Measurements from ENCODE around the gene MBD3L4. TPM values are rescaled to one million over a fixed set of nuclear protein-coding genes. Genes with fewer than 3 reads are reported as not detected.

Gene MBD3L4
- total and polyA plus RNA-seq, 4 donors, result not detected

DNA sequence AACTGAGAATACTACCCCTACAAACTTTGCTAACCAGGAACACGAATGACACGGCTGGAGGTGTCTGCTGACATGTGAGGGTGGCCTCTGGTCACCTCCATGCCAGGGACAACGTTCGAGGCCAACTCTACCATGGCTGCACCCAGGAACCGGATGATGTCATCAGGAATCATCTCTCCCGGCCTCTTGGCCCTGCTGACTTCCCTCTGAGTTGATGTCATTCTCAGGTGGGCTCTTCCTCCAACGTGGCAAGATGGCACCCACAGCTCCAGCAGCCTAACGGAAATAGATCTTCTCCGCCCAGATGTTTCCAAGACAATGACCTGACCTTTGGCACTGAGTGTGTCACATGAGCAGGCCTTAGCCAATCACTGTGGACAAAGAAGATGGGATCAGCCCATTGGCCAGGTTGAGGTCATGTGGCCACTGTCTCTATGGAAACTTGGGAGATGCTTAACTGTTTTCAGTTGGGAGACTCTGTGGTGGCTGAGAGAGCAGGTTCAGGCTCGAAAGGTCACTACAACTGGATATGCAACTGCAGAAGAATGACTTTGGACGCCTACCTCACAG is 33.8 kb downstream of the MBD3L4 start:
- TF ChIP-seq, protein P1, sequence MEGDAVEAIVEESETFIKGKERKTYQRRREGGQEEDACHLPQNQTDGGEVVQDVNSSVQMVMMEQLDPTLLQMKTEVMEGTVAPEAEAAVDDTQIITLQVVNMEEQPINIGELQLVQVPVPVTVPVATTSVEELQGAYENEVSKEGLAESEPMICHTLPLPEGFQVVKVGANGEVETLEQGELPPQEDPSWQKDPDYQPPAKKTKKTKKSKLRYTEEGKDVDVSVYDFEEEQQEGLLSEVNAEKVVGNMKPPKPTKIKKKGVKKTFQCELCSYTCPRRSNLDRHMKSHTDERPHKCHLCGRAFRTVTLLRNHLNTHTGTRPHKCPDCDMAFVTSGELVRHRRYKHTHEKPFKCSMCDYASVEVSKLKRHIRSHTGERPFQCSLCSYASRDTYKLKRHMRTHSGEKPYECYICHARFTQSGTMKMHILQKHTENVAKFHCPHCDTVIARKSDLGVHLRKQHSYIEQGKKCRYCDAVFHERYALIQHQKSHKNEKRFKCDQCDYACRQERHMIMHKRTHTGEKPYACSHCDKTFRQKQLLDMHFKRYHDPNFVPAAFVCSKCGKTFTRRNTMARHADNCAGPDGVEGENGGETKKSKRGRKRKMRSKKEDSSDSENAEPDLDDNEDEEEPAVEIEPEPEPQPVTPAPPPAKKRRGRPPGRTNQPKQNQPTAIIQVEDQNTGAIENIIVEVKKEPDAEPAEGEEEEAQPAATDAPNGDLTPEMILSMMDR (IDR thresholded peaks at IDR 0.05; ENCODE audit: low read depth, low read length, missing input control), result no peak
- TF ChIP-seq NR2F2 (IDR thresholded peaks at IDR 0.05) (no peak), YY1 (IDR thresholded peaks at IDR 0.05) (no peak), TAF1 (conservative IDR thresholded peaks at IDR 0.05) (no peak), FOXA1 (IDR thresholded peaks at IDR 0.05) (no peak), JUND (IDR thresholded peaks at IDR 0.05) (no peak), FOXA2 (IDR thresholded peaks at IDR 0.05) (no peak)
- TF ChIP-seq, protein P2, sequence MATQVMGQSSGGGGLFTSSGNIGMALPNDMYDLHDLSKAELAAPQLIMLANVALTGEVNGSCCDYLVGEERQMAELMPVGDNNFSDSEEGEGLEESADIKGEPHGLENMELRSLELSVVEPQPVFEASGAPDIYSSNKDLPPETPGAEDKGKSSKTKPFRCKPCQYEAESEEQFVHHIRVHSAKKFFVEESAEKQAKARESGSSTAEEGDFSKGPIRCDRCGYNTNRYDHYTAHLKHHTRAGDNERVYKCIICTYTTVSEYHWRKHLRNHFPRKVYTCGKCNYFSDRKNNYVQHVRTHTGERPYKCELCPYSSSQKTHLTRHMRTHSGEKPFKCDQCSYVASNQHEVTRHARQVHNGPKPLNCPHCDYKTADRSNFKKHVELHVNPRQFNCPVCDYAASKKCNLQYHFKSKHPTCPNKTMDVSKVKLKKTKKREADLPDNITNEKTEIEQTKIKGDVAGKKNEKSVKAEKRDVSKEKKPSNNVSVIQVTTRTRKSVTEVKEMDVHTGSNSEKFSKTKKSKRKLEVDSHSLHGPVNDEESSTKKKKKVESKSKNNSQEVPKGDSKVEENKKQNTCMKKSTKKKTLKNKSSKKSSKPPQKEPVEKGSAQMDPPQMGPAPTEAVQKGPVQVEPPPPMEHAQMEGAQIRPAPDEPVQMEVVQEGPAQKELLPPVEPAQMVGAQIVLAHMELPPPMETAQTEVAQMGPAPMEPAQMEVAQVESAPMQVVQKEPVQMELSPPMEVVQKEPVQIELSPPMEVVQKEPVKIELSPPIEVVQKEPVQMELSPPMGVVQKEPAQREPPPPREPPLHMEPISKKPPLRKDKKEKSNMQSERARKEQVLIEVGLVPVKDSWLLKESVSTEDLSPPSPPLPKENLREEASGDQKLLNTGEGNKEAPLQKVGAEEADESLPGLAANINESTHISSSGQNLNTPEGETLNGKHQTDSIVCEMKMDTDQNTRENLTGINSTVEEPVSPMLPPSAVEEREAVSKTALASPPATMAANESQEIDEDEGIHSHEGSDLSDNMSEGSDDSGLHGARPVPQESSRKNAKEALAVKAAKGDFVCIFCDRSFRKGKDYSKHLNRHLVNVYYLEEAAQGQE (IDR thresholded peaks at IDR 0.05), result no peak
- Histone ChIP-seq H3K36me3 (ENCODE audit: control insufficient read depth in 4 of 4, insufficient read depth in 3 of 4, low read depth in 1 of 4, low read length in 3 of 4) (no peaks in the 10 kb centered on the region), H3K27ac (ENCODE audit: low read depth in 1 of 2, low read length in 2 of 2) (no peak overlapping the region), H3K9ac (ENCODE audit: low read depth in 1 of 2, low read length in 2 of 2) (no peak overlapping the region), H3K27me3 (ENCODE audit: control insufficient read depth in 4 of 4, insufficient read depth in 4 of 4, low read length in 3 of 4) (no peaks in the 10 kb centered on the region), H3K4me1 (ENCODE audit: control insufficient read depth in 4 of 4, insufficient read depth in 4 of 4, low read length in 3 of 4) (peaks cover 0 to 2% (median 0%) of the 10 kb centered on the region in 4 donors), H3K9me3 (ENCODE audit: control insufficient read depth in 4 of 4, low read length in 3 of 4) (no peaks in the 10 kb centered on the region), H3K4me3 (ENCODE audit: low read depth in 1 of 3, low read length in 3 of 3) (no peak overlapping the region)
- DNase-seq (ENCODE audit: low spot score), result no peak
- 84% methylated on average over 11 of the region's 11 CpGs for WGBS

DNA sequence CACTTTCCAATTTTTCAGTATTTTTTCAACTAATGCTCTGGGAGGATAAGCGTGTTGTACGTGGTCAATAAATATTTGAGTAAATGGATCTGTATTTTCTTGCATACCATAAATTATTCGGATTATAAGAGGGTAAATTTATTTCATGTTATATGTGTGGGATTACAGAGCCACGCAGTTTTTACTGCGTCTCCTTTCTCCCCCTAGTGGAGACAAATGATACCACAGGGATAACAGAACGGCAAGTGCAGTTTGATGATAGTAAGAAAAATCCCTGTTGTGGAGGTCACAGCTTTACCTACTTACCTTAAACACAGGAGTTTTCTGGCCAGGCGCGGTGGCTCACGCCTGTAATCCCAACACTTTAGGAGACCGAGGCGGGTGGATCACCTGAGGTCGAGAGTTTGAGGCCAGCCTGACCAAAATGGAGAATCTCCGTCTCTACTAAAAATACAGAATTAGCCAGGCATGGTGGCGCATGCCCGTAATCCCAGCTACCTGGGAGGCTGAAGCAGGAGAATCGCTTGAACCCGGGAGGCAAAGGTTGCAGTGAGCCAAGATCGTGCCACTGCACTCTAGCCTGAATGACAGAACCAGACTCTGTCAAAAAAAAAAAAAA is 35.6 kb downstream of the MBD3L4 start:
- no peak overlapping the region for H3K27ac ChIP-seq (ENCODE audit: low read depth in 1 of 2, low read length in 2 of 2)
- no peak overlapping the region for H3K4me3 ChIP-seq (ENCODE audit: low read depth in 1 of 3, low read length in 3 of 3)
- no peaks in the 10 kb centered on the region for H3K27me3 ChIP-seq (ENCODE audit: control insufficient read depth in 4 of 4, insufficient read depth in 4 of 4, low read length in 3 of 4)
- H3K9me3 ChIP-seq (ENCODE audit: control insufficient read depth in 4 of 4, low read length in 3 of 4), result no peaks in the 10 kb centered on the region
- no peak overlapping the region for H3K9ac ChIP-seq (ENCODE audit: low read depth in 1 of 2, low read length in 2 of 2)
- TF ChIP-seq, protein P1 (IDR thresholded peaks at IDR 0.05; ENCODE audit: low read depth, low read length, missing input control), result peak; percentile 59
- TF ChIP-seq RAD21 (IDR thresholded peaks at IDR 0.05), result peak; percentile 71 to 77
- no peak for TF ChIP-seq EGR1 (IDR thresholded peaks at IDR 0.05; ENCODE audit: low read depth in 2 of 2)
- H3K4me1 ChIP-seq (ENCODE audit: control insufficient read depth in 4 of 4, insufficient read depth in 4 of 4, low read length in 3 of 4), result peaks cover 0 to 2% (median 0%) of the 10 kb centered on the region in 4 donors
- WGBS, result 29% methylated on average over 18 of the region's 18 CpGs
- DNase-seq (ENCODE audit: low spot score), result no peak
- no peaks in the 10 kb centered on the region for H3K36me3 ChIP-seq (ENCODE audit: control insufficient read depth in 4 of 4, insufficient read depth in 3 of 4, low read depth in 1 of 4, low read length in 3 of 4)

All from liver (tissue), 9 donors.